GM19395 (cell line): Measurements from ENCODE around the gene NKX3-2.

ENCODE experiments used
- ATAC-seq: cut with Tn5 transposase; IDR thresholded peaks from one replicate; pipeline ENCODE4 v1.9.1; 2021; ENCODE audit warnings: mild to moderate bottlenecking, moderate library complexity; ENCODE audit not compliant: unreplicated experiment

The NKX3-2 gene

DNA sequence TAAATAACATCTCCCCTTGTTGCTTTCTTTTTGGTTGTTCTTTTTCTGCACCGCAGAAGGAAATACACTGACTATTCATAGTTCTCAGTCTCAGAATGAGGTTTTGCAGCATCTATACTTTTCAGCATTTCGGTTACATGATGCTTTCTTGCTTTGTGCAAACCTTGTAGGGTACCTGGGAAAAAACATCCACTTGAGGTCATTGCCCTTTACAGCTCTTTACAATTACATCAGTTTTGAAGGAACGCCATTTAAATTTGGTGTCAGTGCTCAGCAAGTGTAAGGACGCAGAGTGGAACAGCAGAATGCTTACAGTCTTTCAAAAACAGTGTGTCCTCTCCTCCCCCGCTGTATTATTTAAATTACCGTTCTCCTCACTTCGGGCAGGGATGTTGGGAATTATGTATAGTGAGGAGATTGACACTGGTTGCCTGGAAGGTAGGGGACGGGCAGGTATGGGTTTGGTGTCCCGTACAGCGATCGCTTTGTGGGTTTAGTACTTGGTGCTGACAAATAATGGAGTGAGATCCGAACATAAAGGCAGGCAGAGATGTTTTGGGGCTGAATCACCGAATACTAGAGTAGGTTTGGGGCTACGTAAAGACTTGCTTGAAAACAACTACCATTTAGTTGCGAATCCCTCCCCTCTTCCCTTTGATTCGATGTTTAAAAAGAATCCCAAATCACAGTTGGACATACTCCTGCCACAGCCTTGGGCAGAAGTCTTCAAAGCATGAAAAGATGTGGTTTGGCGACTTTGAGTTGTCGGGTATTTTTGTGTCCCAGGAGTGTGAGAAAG, 2.0 kb upstream of the NKX3-2 start:
- ATAC-seq: no peak

GRCh38 chr4:13545394-13545808, 1.1 kb upstream of the NKX3-2 start:
- ATAC-seq: no peak

GRCh38 chr4:13544606-13545393, 492 bp upstream of the NKX3-2 start:
- peak; percentile 51 for ATAC-seq

GRCh38 chr4:13543032-13543838, 1.1 kb downstream of the NKX3-2 start:
- no peak for ATAC-seq

DNA sequence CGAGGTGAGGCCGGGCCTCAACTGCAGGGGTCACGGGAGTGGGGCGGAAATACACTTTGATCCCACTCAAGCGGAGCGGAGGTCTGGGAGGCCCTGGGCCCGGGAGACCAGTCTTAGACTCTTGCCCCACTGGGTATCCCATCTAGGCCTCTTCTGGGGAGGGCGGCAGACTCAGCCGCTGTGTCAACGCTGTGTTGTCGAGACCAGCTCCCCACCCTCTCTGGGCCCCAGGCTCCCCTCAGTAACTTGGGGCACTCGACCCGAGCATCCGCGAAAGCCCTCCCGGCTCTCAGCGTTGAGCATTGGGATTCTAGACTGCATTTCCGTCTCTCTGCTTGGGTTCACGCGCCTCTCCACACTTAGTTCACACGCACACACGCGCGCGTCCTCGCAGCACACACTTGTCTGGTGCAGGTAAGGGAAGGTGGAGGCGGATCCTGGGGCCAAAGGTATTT, 1.7 kb downstream of the NKX3-2 start:
- no peak for ATAC-seq

- ATAC-seq: peak; percentile 44
Measured at GRCh38 chr4:13541720-13542576, 2.4 kb downstream of the NKX3-2 start.

DNA sequence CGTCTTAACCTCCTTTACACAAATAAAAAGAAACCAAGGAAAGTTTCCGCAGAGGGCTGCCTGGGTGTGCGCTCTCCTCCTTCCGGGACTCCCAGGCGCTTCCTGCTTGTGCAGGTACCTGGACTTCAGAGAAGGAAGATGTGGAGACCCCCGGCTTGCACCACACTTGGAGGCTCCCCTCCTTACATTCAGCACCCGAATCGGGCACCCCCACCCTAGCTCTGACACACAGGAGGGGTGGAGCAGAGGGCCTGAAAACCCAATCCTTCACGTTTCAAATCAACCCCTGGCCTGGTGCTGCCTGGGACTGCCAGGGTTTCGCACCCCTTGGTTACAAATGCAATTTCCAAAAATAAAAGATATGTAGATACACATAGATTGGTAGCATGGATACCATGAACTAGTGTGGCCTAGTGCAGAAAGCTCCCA, 3.1 kb downstream of the NKX3-2 start:
- ATAC-seq: no peak

DNA sequence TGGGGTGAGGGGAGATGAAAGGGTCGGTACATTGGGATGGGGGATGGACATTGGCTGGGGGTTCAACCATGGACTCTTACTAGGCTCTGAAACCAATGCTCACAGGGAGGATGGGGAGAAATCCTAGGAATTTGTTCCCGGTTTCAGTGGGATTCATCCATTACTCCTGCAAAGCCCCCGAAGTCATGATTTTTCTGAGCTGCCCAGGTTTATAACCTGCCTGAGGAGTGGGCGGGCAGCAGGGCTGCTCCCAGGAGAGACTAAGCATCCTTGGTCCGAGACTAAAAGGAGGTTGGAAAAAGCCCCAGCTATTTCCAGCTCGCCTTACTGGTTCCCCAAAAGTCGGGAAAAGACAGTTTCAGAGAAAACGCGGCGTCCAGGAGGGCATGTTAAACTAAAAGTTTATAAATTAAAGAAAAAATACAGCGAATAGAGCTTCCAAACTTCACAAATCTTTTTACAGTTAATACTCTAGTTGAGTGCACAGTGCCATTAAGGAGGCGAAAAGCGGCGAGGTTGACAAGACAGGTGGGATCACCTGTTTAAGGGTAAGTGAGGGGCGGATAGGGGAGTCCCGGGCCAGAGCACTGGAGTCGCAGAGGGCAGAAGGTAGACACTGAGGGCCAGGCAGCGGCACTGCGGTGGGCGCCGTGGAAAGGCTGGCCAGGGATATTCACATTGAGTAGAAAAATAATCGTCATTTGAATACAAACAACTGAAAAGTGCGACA, 3.7 kb downstream of the NKX3-2 start:
- ATAC-seq: no peak

GRCh38 chr4:13539619-13540445, 4.5 kb downstream of the NKX3-2 start:
- no peak for ATAC-seq

- no peak for ATAC-seq
Measured at GRCh38 chr4:13539047-13539618, 5.2 kb downstream of the NKX3-2 start.

DNA sequence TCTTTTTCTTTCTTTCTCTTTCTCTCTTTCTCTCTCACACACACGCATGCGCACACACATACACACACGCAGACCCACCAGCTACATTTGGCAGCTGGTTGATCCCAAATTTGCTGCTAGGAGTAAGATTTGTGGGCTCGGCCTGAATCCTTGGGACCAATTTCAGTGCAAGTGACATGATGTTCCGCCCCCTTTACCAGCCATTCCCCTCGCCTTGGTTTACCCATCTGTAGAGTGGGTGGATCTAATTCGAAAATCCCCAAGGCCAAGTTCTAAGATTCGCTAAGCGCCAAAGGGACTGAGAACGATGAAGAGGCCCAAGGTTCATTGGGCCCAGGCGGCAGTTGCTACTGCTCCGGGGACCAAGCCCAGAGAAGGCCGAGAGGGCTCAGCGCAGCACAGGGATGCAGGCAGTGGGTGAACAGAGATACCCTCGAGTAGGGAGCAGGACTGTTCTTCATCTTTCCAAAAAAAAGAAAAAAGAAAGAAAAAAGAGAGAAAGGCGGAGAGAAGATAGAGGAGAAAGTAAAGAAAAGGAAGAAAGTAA, 5.8 kb downstream of the NKX3-2 start:
- ATAC-seq: no peak

GRCh38 chr4:13537832-13538177, 6.5 kb downstream of the NKX3-2 start:
- no peak for ATAC-seq

- no peak for ATAC-seq
Measured at GRCh38 chr4:13537011-13537831, 7.1 kb downstream of the NKX3-2 start.

DNA sequence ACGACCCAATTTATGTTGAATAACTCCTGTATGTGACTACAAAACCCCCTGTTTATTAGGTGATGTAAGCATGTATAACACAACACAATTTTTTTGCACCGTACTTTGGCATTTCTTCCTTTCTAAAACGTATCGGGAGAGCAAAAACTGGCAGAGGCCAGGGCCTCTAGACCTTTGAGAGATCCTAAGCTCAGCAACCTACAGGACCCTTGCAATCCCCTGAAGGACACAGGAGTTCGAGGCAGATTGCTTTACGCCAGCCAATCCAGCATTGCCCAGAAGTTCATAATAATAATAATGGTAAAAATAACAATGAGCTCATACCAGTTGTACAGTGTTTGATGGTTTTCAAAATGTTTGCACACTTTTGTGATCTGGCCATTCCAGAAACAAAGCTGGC, 7.7 kb downstream of the NKX3-2 start:
- no peak for ATAC-seq

DNA sequence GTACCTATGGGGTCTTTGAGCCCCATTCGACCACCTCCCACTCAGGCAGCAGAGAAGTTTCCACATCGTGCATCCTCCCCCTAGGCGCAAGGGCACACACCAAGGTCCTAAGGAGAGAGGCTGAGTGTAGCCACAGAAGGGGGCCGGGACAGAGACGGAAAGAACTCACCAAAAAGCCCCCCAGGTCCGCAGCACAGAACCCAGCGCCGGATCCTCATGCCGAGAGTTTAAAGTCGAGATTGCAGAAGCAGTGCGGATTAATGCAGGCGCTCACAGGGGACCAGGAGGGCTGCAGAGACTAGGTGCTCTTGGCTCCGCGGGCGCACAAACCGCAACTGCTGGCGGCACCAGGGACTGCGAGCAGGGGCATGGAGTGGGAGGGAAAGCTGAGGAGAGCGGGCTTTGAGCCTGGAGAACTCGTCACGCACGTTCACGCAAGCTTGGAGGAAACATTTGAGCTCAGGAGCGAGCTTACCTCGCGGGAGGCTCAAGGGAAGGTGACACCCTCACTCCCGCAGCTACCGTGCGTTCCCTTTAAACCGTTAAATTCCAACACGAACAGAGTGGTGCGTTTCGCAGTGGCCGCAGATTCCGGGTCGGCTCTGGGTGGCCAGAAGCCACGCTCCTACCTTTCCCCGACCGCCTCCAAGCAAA, 8.5 kb downstream of the NKX3-2 start:
- no peak for ATAC-seq

GRCh38 chr4:13535118-13535517, 9.2 kb downstream of the NKX3-2 start:
- ATAC-seq: no peak
